Medulla oblongata (tissue), 1 donor: ENCODE measurements around the gene NGB.

ENCODE experiments used
- DNase-seq: peaks from one replicate; pipeline ENCODE4 v3.0.0-alpha.2; 2015; ENCODE audit errors: extremely low spot score

NGB gene

GRCh38 chr14:77265187-77265515 is 5.9 kb downstream of the NGB start:
- no peak for DNase-seq

GRCh38 chr14:77264466-77265186 is 6.4 kb downstream of the NGB start:
- DNase-seq = no peak

- peak; percentile 43 for DNase-seq
These were observed 10.4 kb downstream of the NGB start for GRCh38 chr14:77260631-77261030.

DNA sequence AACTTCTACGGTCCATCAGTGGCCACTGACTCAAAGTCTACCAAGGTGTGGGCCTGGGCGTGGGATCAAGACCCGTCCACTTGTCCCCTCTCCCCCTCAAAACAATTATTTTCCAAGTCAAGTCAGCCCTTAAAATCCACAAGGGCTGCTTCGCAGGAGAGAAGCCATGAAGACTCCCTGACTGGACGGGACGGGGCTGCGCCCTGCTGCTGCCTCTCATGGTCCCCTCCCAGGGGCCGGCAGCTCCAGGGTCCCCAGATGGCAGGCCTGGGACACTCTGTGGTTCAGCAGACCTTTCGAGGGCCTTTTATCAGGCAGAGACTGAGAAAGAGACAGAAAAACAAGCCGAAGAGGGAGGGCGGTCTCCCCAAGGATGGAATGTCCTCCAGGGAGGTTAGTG is 10.8 kb downstream of the NGB start:
- DNase-seq = no peak

- DNase-seq = no peak
These were observed 11.8 kb downstream of the NGB start for GRCh38 chr14:77259025-77259715.

- no peak for DNase-seq
These were observed 12.4 kb downstream of the NGB start for GRCh38 chr14:77258566-77258965.

- DNase-seq = no peak
These were observed 13.3 kb downstream of the NGB start for GRCh38 chr14:77257700-77258099.

DNA sequence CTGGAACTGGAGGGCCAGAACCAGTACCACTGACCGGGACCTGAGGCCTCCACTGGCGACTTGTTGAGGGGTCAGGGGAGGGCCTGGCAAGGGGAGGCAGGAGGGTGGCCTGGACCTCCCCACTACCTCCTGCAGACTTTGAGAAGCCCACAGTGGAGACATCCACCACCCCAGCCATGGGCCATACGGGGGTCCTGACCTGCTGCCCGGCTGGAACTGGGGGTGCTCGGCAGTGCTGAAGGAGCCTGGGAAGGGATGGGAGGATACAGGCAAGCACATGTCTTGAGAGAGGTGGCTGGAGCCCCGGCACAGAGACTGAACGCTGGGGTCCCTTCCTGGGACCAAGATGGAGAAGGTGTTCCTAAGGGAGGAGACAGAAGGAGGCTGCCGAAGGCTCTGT is 14.3 kb downstream of the NGB start:
- no peak for DNase-seq

GRCh38 chr14:77253333-77254190 is 17.4 kb downstream of the NGB start:
- DNase-seq = no peak

DNA sequence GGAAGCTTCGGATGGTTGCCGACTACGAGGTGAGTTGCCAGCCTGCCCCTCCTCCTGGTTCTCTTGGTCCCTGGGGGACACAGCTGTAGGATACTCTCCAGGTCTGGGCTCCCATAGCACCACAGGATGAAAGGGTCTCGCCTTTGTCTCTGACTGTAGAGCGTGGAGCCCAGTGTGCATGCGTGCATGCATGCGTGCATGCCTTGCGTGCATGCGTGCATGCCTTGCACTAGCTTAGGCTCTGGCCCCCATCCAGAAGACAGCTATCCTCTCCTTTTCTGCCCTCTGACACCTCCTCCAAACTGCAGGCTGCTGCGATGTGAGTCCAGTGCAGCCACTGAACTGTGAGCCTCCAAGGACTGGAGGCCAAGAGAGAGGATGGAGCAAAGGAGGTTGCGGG is 19.1 kb downstream of the NGB start:
- DNase-seq = no peak

DNA sequence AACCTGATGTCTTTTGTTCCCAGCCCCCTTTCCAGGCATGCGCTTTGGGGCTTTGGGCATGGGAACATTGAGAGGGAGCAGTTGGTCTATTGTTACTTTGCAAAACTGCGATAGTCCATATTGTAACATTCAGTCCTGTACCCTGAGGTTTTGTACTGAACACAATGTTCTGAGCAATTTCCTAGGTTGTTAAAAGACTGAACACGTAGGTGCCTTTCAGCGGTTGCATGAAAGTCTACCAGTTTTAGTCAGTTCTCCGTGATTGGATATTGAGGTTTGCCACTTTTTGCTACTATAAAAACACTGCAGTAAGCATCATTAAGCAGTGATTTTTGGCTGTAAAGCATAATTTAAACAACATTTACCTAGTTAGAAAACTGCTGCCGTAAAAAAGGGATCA is 20.1 kb downstream of the NGB start:
- DNase-seq = no peak

DNA sequence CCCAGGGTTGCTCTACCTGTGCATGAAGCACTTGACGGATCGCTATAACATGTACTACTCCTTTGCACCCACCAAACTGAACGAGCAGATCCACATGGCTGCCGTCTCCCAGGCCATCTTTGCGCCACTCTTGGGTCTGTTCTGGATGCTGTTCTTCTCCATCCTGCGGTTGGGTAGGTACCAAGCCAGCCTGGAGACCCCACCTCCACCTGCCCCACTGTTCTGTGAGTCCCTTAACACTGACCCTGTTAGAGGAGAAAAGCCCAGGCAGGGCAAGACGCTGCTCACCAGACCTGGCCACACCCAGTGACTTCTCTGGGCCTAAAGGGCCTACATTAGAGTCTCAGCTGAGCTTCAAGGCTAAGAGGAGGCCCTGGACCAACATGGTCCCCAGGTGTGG is 21.7 kb downstream of the NGB start:
- no peak for DNase-seq

- DNase-seq = no peak
These were observed 22.3 kb downstream of the NGB start for GRCh38 chr14:77248666-77249065.

DNA sequence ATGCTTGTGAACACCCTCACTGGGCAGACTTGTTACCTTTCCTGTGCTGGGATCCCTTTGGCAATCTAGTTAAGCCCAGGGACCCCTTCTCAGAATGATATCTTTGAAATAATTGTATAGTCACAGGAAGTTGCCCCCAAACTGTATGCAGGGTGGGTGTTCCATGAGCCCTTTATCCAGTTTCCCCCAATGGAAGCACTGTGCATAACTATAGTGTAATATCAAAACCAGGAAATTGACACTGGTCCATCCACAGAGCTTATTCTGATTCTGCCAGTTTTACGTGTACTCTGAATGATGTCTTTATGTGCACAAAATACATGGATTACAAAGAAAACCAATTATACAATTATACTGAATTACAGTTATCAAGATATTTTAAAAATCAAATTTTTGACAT is 24.2 kb downstream of the NGB start:
- no peak for DNase-seq

GRCh38 chr14:77245820-77246219 is 25.2 kb downstream of the NGB start:
- DNase-seq = no peak

GRCh38 chr14:77243853-77244252 is 27.2 kb downstream of the NGB start:
- DNase-seq = no peak

- no peak for DNase-seq
These were observed 28.3 kb downstream of the NGB start for GRCh38 chr14:77242752-77243151.

DNA sequence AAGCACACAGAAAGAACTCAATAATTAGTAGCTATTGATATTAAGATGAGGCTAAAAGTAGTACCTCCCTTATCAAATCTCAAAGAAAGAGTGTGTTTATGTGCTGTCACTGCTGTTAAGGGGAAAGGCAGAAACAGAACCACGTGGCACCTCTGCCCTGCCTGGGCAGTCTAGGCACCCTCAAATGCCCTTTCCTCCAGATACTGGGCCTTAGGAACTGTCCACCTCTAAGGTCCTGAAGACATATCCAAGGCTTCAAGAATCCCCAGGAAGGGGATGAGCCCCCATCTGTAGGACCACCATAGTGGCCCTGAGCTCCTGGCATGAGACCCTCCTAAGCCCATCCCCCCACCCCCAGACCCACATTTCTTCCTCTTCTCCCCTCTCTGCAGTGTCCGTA is 29.1 kb downstream of the NGB start:
- DNase-seq = no peak

DNA sequence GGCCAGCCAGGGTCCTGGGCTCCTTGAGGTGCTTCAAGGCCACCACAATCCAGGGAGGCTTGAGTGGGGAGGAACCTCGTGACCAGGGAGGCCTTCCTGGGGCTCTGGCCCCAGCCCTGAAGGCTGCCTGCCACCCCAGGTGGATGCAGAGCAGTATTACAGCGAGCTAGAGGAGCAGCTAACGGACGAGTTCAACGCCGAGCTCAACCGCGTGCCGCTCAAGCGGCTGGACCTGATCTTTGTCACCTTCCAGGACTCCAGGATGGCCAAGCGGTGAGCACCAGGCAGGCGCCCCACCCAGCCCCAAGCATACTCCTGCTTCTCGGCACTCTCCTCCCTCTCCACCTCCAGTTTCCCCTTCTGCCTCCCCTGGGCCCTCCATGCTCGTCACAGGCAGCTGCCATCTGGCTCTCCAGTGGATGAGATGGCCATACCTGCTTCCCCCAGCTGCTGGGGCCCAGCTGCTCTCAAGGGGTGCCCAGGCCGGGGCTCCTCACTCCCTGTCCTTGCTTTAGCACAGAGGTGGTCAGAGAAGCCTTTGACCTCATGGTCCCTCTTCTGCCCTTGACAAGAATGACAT is 30.6 kb downstream of the NGB start:
- DNase-seq = no peak

- no peak for DNase-seq
These were observed 31.6 kb downstream of the NGB start for GRCh38 chr14:77239412-77239811.

DNA sequence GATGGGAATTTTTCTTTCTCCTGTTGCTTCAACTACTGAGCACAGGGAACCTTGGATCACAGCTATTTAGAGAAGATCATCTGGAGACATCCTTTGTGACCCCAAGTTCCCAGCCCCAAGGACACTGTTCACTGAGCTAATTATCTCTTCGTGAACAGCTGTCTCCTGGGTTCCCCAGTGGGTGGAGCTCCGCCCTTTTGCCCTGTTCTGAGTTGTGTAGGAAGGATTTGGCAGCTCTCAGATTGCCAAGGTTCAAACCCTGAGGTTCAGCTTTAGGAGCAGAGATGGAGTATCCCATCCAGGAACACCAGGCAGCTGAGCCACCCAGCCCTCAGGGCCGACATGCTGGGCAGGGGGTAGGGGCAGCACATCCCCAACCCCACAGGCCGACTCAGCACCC is 32.0 kb downstream of the NGB start:
- no peak for DNase-seq

- peak; percentile 35 for DNase-seq
These were observed 32.6 kb downstream of the NGB start for GRCh38 chr14:77238356-77238755.
